Measurements from ENCODE around the gene GAREM1. TPM values are rescaled to one million over a fixed set of nuclear protein-coding genes. Genes with fewer than 3 reads are reported as not detected.

The GAREM1 gene
- total RNA-seq, 1 experiment from 2014 or later, result 4.7 TPM

GRCh38 chr18:32435631-32436500, 34.8 kb downstream of the GAREM1 start:
- ChIA-PET POLR2A (no interaction called here), CTCF (no interaction called here)
- no peak for TF ChIP-seq SIN3A (IDR thresholded peaks at IDR 0.05; ENCODE audit: borderline replicate concordance, insufficient read depth, low read depth, low read length)
- TF ChIP-seq TCF7L2 (IDR thresholded peaks at IDR 0.05; ENCODE audit: low read depth, low read length), result no peak
- no peak for TF ChIP-seq REST (IDR thresholded peaks at IDR 0.05; ENCODE audit: insufficient read depth in 1 of 2, low read depth in 2 of 2, low read length in 1 of 2)
- no peak for TF ChIP-seq POLR2AphosphoS5 (IDR thresholded peaks at IDR 0.05; ENCODE audit: low read depth, low read length)
- TF ChIP-seq CTCF (IDR thresholded peaks at IDR 0.05), result no peak
- no peaks in the 10 kb centered on the region; the same call in 1 of the 2 replicates for H3K4me1 ChIP-seq (ENCODE audit: control insufficient read depth, insufficient read depth, low read length)
- DNase-seq (ENCODE audit: low read depth, low spot score) (no peak), ATAC-seq (no peak)
- in situ Hi-C loops (cut with HindIII; ENCODE audit: low pct_unique_long_range_greater_than_20kb, low sequenced_read_pairs) (no loop called here), intact Hi-C loops (cut with micrococcal nuclease; ENCODE audit: unreplicated experiment) (no loop called here)
- H3K36me3 ChIP-seq (ENCODE audit: control insufficient read depth, insufficient read depth, low read length), result no peaks in the 10 kb centered on the region
- H3K4me3 ChIP-seq (ENCODE audit: low read depth in 2 of 2, low read length in 2 of 2), result no peak overlapping the region
- no peaks in the 10 kb centered on the region for H3K27me3 ChIP-seq (ENCODE audit: control insufficient read depth, insufficient read depth, low read length)
- BruUV-seq (replicated peaks), result no TSS peak
- no peak overlapping the region for H3K27ac ChIP-seq (ENCODE audit: low read length)
- H3K9me3 ChIP-seq (ENCODE audit: control insufficient read depth, insufficient read depth, low read depth, low read length), result peaks cover 3% of the 10 kb centered on the region; the same call in 1 of the 2 replicates

- DNase-seq (ENCODE audit: low read depth, low spot score), result no peak
- Histone ChIP-seq H3K4me3 (ENCODE audit: low read depth in 2 of 2, low read length in 2 of 2) (no peak overlapping the region), H3K4me1 (ENCODE audit: control insufficient read depth, insufficient read depth, low read length) (no peaks in the 10 kb centered on the region), H3K27ac (ENCODE audit: low read length) (no peak overlapping the region), H3K27me3 (ENCODE audit: control insufficient read depth, insufficient read depth, low read length) (no peaks in the 10 kb centered on the region), H3K9me3 (ENCODE audit: control insufficient read depth, insufficient read depth, low read depth, low read length) (peaks cover 3% of the 10 kb centered on the region; the same call in 1 of the 2 replicates), H3K36me3 (ENCODE audit: control insufficient read depth, insufficient read depth, low read length) (no peaks in the 10 kb centered on the region)
- no peak for TF ChIP-seq REST (IDR thresholded peaks at IDR 0.05; ENCODE audit: insufficient read depth in 1 of 2, low read depth in 2 of 2, low read length in 1 of 2)
- TF ChIP-seq CTCF (IDR thresholded peaks at IDR 0.05), result no peak
- no peak for TF ChIP-seq TCF7L2 (IDR thresholded peaks at IDR 0.05; ENCODE audit: low read depth, low read length)
- TF ChIP-seq SIN3A (IDR thresholded peaks at IDR 0.05; ENCODE audit: borderline replicate concordance, insufficient read depth, low read depth, low read length), result no peak
- no peak for TF ChIP-seq POLR2AphosphoS5 (IDR thresholded peaks at IDR 0.05; ENCODE audit: low read depth, low read length)
- in situ Hi-C loops (cut with HindIII; ENCODE audit: low pct_unique_long_range_greater_than_20kb, low sequenced_read_pairs), result no loop called here
- intact Hi-C loops (cut with micrococcal nuclease; ENCODE audit: unreplicated experiment), result no loop called here
- BruUV-seq (replicated peaks), result no TSS peak
- no peak for ATAC-seq
- ChIA-PET POLR2A (no interaction called here), CTCF (no interaction called here)
Observed at GRCh38 chr18:32431753-32432152, 38.9 kb downstream of the GAREM1 start.

Data from Panc1 (cell line).